GM12892 (cell line): Measurements from ENCODE around the gene TMX1.

Source experiments
- POLR2A ChIP-seq: IDR thresholded peaks from 2 replicates; pipeline ENCODE4 v1.6.1; 2011; ENCODE audit warnings: low read depth, low read length, control low read depth
- POLR2AphosphoS5 ChIP-seq: IDR thresholded peaks from 2 replicates; pipeline ENCODE4 v1.6.1; 2011; ENCODE audit warnings: low read depth, low read length, control low read depth

DNA sequence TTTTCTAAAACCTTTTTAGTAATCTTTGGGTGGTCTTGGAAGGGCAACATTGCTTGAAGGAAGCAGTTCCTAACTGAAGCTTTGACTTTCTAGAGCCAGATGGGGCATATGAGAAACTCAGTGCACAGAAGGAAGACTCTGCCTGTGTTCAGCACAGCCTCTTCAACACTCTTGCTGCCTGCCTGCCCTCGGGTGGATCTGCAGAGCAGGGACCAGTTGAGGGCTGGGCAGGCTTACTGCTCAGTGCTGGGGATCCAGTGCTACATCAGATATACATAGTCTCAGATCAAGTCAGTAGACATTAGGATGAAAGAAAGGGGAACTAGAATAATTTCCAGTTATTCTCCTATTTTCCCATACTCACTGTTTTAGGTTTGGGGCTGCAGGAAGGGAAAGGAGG lies 29.5 kb upstream of the TMX1 start:
- TF ChIP-seq POLR2A = no peak
- TF ChIP-seq POLR2AphosphoS5 = no peak
